A673 (cell line): ENCODE results near the gene GRM3. TPM values are rescaled to one million over a fixed set of nuclear protein-coding genes. Genes with fewer than 3 reads are reported as not detected.

ENCODE experiments used
- BruUV-seq: library from RNA; stranded (reverse); fragments of 400-500 nt; replicated peaks from 2 replicates; lab custom pipeline; 2021; lab: Mats Ljungman, UMichigan
- CTCF ChIA-PET: fragments of 300-600 bp; sonication (Branson Sonifier 250); formaldehyde crosslinking; loops from one replicate; lab custom pipeline; 2022; ENCODE audit warnings: antibody characterized with exemption; lab: Charles Lee
- POLR2A ChIA-PET: fragments of 300-600 bp; sonication (Branson Sonifier 250); formaldehyde crosslinking; loops from one replicate; lab custom pipeline; 2022; ENCODE audit warnings: antibody characterized with exemption; ENCODE audit not compliant: low non-redundant PET; lab: Charles Lee
- DNase-seq: peaks from one replicate; pipeline ENCODE4 v3.0.0-alpha.2; 2015; ENCODE audit warnings: low spot score
- H3K27ac ChIP-seq: fragments of 200-600 bp; sonication (generic); 2 replicates; pipeline ENCODE4 v1.5.1; 2016; ENCODE audit warnings: mixed run types, low read depth, mild to moderate bottlenecking, mixed read lengths, antibody characterized with exemption, low read length; ENCODE audit not compliant: poor library complexity, severe bottlenecking
- H3K27me3 ChIP-seq: fragments of 200-600 bp; sonication (generic); replicated peaks from 2 replicates; pipeline ENCODE4 v1.6.1; 2017; ENCODE audit warnings: mixed run types, low read depth, mild to moderate bottlenecking, mixed read lengths, antibody characterized with exemption, low read length; ENCODE audit not compliant: insufficient read depth, poor library complexity
- H3K36me3 ChIP-seq: fragments of 200-600 bp; sonication (generic); 2 replicates; pipeline ENCODE4 v1.6.1; 2016; ENCODE audit warnings: mixed run types, mild to moderate bottlenecking, mixed read lengths, antibody characterized with exemption, low read length; ENCODE audit not compliant: insufficient read depth, poor library complexity, severe bottlenecking
- H3K4me1 ChIP-seq: fragments of 200-600 bp; sonication (generic); 2 replicates; pipeline ENCODE4 v1.6.1; 2017; ENCODE audit warnings: mixed run types, mild to moderate bottlenecking, mixed read lengths, antibody characterized with exemption, low read length; ENCODE audit not compliant: insufficient read depth, poor library complexity, severe bottlenecking
- H3K4me3 ChIP-seq: fragments of 200-600 bp; sonication (generic); 2 replicates; pipeline ENCODE4 v1.5.1; 2016; ENCODE audit warnings: low read depth, mixed run types, mild to moderate bottlenecking, mixed read lengths, low read length; ENCODE audit not compliant: poor library complexity, severe bottlenecking
- H3K9me3 ChIP-seq: fragments of 200-600 bp; sonication (generic); 2 replicates; pipeline ENCODE4 v1.6.1; 2016; ENCODE audit warnings: mixed run types, low read depth, mild to moderate bottlenecking, mixed read lengths, antibody characterized with exemption, low read length; ENCODE audit not compliant: poor library complexity, severe bottlenecking
- CTCF ChIP-seq: fragments of 300-800, 200-600 bp; sonication (generic); conservative IDR thresholded peaks from 2 replicates; pipeline ENCODE4 v1.5.1; 2017; ENCODE audit warnings: low read depth, mild to moderate bottlenecking, antibody characterized with exemption, low read length, moderate library complexity, mixed read lengths
- EZH2 ChIP-seq: fragments of 200-600 bp; sonication (generic); IDR thresholded peaks from 2 replicates; pipeline ENCODE4 v1.6.1; 2017; ENCODE audit warnings: borderline replicate concordance, low read depth, mild to moderate bottlenecking, mixed read lengths, antibody characterized with exemption, low read length; ENCODE audit not compliant: poor library complexity, severe bottlenecking
- intact Hi-C: fragments of 100-400 bp; cut with micrococcal nuclease; formaldehyde crosslinking; loops from one replicate; pipeline ENCODE4 v1.10.0; 2022; ENCODE audit not compliant: unreplicated experiment
- total RNA-seq: library from RNA; stranded (reverse); gene quantifications from 2 replicates; pipeline ENCODE4 v1.2.3, GENCODE V29; 2021

The GRM3 gene
- total RNA-seq, 1 experiment from 2014 or later, result not detected

- no peak for DNase-seq
- no peaks in the 10 kb centered on the region for H3K36me3 ChIP-seq
- TF ChIP-seq EZH2, result no peak
- TF ChIP-seq CTCF, result no peak
- peaks cover 4% of the 10 kb centered on the region for H3K27me3 ChIP-seq
- H3K27ac ChIP-seq, result no peak overlapping the region
- no peaks in the 10 kb centered on the region for H3K4me1 ChIP-seq
- no TSS peak for BruUV-seq
- H3K9me3 ChIP-seq, result no peaks in the 10 kb centered on the region
- CTCF ChIA-PET, result no interaction called here
- POLR2A ChIA-PET, result no interaction called here
- intact Hi-C loops, result no loop called here
- no peak overlapping the region for H3K4me3 ChIP-seq
Observed at GRCh38 chr7:86660950-86661462, 17.3 kb downstream of the GRM3 start.

GRCh38 chr7:86664486-86664885 is 20.8 kb downstream of the GRM3 start:
- Histone ChIP-seq H3K27me3 (peaks cover 16% of the 10 kb centered on the region), H3K27ac (no peak overlapping the region), H3K9me3 (no peaks in the 10 kb centered on the region), H3K4me1 (no peaks in the 10 kb centered on the region), H3K4me3 (no peak overlapping the region), H3K36me3 (no peaks in the 10 kb centered on the region)
- ChIA-PET CTCF (no interaction called here), POLR2A (no interaction called here)
- DNase-seq, result no peak
- intact Hi-C loops, result no loop called here
- TF ChIP-seq CTCF (no peak), EZH2 (no peak)
- BruUV-seq, result no TSS peak

- DNase-seq, result no peak
- POLR2A ChIA-PET, result no interaction called here
- intact Hi-C loops, result no loop called here
- H3K36me3 ChIP-seq, result no peaks in the 10 kb centered on the region
- BruUV-seq, result no TSS peak
- peaks cover 16% of the 10 kb centered on the region for H3K27me3 ChIP-seq
- no peaks in the 10 kb centered on the region for H3K4me1 ChIP-seq
- H3K27ac ChIP-seq, result no peak overlapping the region
- CTCF ChIA-PET, result no interaction called here
- H3K4me3 ChIP-seq, result no peak overlapping the region
- TF ChIP-seq EZH2, result no peak
- no peak for TF ChIP-seq CTCF
- H3K9me3 ChIP-seq, result no peaks in the 10 kb centered on the region
Observed at GRCh38 chr7:86664991-86665390, 21.3 kb downstream of the GRM3 start.
